ENCODE measurements around the gene OSBPL3. TPM values are rescaled to one million over a fixed set of nuclear protein-coding genes. Genes with fewer than 3 reads are reported as not detected.

Gene OSBPL3
- total and polyA plus RNA-seq, 2 donors (not counting 1 experiment from before 2014, with no cell fraction given), result 13.5 to 67.6 TPM

DNA sequence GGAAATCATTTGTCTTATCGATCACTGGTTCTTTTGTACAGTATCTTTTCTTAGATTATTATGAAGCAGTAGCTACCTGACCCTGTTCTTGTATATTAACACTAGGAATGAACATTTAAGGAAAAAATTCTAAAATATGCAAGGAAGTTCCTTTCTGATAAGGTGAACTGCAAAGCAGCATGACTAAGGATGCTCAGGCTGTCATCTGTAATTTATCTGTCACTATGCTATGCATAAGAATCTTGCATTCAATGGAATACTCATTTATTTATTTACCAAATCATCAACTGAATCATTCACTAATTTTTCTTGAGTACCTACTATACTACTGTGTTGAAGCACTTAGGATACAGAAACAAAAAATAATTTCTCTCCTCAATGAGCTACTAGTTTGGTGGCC, 228.5 kb downstream of the OSBPL3 start:
- H3K79me2 ChIP-seq (ENCODE audit: control insufficient read depth, insufficient read depth, low read length), result no peaks in the 10 kb centered on the region
- no peak for ATAC-seq (ENCODE audit: low read depth)
- no CpG with 5 or more reads among the region's 1 CpG for WGBS (ENCODE audit: insufficient coverage)

More for the DNA sequence above, 228.5 kb downstream of the OSBPL3 start:
- no peak for DNase-seq
- Histone ChIP-seq H3K4me1 (ENCODE audit: control insufficient read depth in 2 of 2, insufficient read depth in 2 of 2, low read length in 2 of 2) (peaks cover 3 to 6% of the 10 kb centered on the region in 2 donors), H3K4me3 (ENCODE audit: control extremely low read depth in 1 of 5, extremely low read depth in 1 of 5, insufficient read depth in 1 of 5, low read depth in 2 of 5, low read length in 4 of 5) (no peak overlapping the region), H3K27me3 (replicated peaks in 1 of 4; ENCODE audit: control extremely low read depth in 1 of 4, control insufficient read depth in 3 of 4, insufficient read depth in 4 of 4, low read length in 3 of 4) (peaks cover 0 to 7% (median 4%) of the 10 kb centered on the region in 4 experiments), H2AFZ (ENCODE audit: insufficient read depth, low read depth, low read length, poor library complexity, severe bottlenecking) (no peak overlapping the region), H3K9ac (ENCODE audit: low read length) (no peak overlapping the region), H3K9me3 (ENCODE audit: control extremely low read depth in 1 of 3, control insufficient read depth in 2 of 3, insufficient read depth in 1 of 3, low read length in 2 of 3) (no peaks in the 10 kb centered on the region), H4K20me1 (ENCODE audit: control insufficient read depth, insufficient read depth, low read length, poor library complexity, severe bottlenecking) (no peaks in the 10 kb centered on the region), H3K4me2 (replicated peaks; ENCODE audit: low read depth, low read length, poor library complexity, severe bottlenecking) (no peak overlapping the region), H3K36me3 (replicated peaks in 1 of 2; ENCODE audit: control extremely low read depth in 1 of 2, control insufficient read depth in 1 of 2, extremely low read depth in 1 of 2, insufficient read depth in 2 of 2, low read length in 1 of 2) (no peaks in the 10 kb centered on the region), H3K27ac (ENCODE audit: low read length in 2 of 2) (no peak overlapping the region)
- Mint-ChIP-seq H3K27me3 (peaks cover 4% of the 10 kb centered on the region), H3K9me3 (ENCODE audit: insufficient read depth) (no peaks in the 10 kb centered on the region), H3K4me1 (peaks cover 15% of the 10 kb centered on the region), H3K4me3 (no peak overlapping the region), H3K27ac (no peak overlapping the region)
- TF ChIP-seq CTCF (IDR thresholded peaks at IDR 0.05), result no peak
- no peak for TF ChIP-seq EZH2 (IDR thresholded peaks at IDR 0.05; ENCODE audit: borderline replicate concordance, insufficient read depth, low read depth, low read length, poor library complexity, severe bottlenecking)
- ChIA-PET CTCF (interaction anchor here (1.0 to 2.1 kb wide), 4 partner anchors 35 to 320 kb away, joined by 3 to 10 read pairs (median 4); no protein-coding TSS in a partner anchor), POLR2A (no interaction called here)
- intact Hi-C loops (cut with micrococcal nuclease), result no loop called here

Measured in B cell (primary cell).